Glomerular visceral epithelial cell (primary cell): Measurements from ENCODE around the gene DHX57.

Experiments
- DNase-seq: peaks from one replicate; pipeline ENCODE4 v3.0.0-alpha.2; 2016; ENCODE audit errors: extremely low spot score

Gene DHX57

DNA sequence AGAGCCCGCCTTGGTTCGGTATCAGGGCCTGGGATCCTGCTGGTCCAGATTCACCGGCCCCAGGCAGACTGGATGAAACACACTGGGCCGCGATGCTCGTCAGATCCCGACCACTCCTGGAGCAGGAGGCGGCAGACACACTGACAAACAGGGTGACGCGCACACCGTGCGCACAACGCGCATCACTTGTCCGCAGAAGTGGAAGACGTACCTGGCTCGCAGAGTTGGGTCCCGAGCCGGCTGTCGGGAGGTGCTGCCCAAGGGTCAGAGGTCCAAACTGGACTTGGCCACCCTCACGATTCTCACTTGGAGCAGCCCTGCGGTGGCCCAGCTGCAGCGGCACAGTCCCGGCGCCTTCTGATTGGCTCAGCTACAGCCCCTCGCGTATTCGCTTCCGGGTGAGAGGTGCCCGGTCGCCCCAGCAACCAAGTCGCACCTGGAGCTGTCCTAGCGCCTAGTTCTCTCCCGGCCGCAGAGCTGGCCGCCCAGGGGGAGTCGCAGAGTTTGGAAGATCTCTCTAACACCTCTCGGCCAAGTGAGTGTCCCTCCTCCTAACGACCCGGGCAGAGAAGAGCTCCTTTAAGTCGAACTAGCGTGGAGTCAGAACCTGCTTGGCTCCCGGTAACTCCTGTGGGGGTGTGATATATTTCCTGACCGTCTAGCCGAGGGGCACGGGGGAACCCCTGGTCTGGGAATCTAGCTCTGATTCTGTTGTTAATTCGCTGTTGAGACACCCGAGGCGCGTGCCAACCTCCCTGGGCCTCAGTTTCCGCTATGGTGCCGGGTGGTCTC is at the start of gene DHX57, which contains the start of gene MORN2:
Gene DHX57, minus strand, starts transcription at position 359 of the 792 bp plus-strand sequence. CDS start 7,529 bp downstream, outside the sequence.
Gene MORN2, plus strand, starts transcription at position 401 of the 792 bp plus-strand sequence.
- peak; percentile 77 for DNase-seq

DNA sequence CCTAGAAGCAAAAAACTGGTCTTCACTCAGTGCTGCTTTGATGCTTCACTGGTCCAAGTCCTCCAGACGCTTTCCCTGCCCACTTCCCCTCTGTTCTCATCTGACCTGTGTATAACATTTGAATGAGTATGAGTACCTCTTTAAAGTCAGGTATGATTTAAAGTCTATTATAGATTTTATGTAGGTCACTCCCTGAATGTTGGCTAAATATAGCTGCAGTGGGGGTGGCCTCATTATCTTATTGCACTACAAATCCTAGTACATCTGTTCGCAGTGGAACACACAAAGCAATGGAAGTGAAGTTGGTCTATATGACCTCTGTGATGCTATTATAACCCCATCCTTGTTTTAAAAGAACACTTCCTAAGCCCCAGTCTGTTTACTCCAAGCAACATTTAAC is 47.2 kb upstream of the DHX57 start:
- no peak for DNase-seq

DNA sequence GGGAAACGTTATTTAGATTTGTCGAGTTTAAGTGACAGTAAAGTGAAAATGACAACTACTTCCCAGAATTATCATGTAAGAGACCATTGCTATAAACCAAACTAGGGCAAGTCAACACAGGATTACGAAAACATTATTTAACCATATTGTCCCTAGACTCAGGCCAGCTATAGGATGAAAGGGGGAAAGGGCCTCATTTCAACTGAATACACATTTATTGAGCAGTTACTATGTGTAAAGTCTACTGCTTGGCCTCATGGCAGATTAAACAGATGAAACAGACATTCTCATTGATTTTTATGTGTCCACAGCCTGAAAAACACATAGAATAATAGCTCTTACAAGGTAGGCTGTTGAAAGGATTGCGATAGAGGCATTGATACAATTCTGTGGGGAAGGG is 46.7 kb upstream of the DHX57 start:
- DNase-seq = no peak

- DNase-seq = no peak
Measured at GRCh38 chr2:38912619-38913018, 36.9 kb upstream of the DHX57 start.

GRCh38 chr2:38911191-38911590 is 35.5 kb upstream of the DHX57 start:
- no peak for DNase-seq

GRCh38 chr2:38909872-38910271 is 34.1 kb upstream of the DHX57 start:
- no peak for DNase-seq

DNA sequence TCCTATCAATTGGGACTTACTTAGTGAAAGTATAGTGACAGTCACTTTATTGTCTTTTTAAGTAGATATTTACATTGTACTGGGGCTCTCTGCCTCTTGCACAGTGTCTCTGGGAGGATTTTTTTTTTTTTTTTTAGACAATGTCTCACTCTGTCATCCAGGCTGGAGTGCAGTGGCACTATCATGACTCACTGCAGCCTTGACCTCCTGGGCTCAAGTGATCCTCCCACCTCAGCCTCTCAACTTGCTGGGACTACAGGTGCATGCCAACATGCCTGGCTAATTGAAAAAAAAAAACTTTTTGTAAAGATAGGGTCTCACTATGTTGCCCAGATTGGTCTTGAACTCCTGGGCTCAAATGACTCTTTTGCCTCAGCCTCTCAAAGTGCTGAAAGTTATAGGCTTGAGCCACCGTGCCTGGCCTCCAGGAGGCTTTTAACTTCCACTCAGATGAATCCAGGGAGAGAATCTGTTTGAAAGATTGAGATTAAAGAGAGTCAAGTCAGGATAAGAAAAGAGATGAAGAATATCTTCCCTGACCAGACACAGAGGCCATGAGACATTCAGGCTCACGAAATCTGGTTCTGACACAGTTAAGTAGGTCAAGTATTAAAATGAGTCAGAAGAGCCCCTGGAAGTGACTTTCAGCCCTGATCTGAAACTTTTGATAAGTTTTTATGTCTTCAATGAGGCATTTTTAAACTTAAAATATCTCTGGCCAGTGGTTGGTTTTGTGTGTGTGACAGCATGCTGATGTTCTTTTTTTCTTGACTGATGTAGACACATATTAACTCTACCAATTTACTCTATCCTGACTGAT is 32.2 kb upstream of the DHX57 start:
- no peak for DNase-seq

DNA sequence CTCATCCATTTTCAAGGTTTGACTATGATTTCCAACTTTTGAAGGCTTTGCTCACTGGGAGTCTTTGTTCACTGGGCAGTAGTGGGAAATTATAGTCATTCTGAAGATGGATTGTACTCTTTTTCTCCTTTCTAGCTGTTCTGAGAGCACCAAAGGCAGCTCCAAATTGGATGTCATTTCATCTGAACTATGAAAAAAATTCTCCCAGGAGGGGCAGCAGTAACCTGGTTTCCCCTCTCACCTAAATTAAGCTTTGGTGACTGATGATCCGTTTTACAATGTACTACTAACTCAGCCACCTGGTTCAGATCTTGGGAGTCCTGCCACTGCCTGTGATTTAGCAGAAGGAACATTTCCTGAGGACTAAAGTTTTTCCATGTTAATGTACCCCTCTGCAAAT is 31.5 kb upstream of the DHX57 start:
- no peak for DNase-seq

GRCh38 chr2:38905251-38905650 is 29.5 kb upstream of the DHX57 start:
- DNase-seq = no peak

GRCh38 chr2:38900726-38901125 is 25.0 kb upstream of the DHX57 start:
- no peak for DNase-seq

GRCh38 chr2:38898256-38898655 is 22.5 kb upstream of the DHX57 start:
- no peak for DNase-seq

- DNase-seq = no peak
Measured at GRCh38 chr2:38892819-38893218, 17.1 kb upstream of the DHX57 start.

DNA sequence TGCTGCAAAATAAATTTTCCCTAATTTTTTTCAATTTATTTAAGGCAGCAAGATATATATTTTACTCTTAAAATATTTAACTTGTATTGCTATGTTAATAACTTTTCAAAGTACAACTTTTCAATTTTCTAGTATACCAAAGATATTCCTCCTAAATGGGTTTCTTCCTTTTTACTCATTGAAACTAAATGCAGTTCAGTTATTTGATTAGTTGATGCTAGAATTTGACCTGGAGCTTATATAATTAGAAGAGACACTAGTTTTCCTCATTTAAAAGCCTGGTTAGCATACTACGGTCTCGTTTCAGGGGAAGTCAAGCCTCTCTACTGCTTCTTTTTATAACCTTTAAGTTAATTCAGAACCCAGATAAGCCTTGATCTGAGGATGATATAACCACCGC is 13.8 kb upstream of the DHX57 start, which contains the start of gene ARHGEF33:
Gene ARHGEF33, plus strand, starts transcription at position 301 of the 400 bp plus-strand sequence. CDS start 29,573 bp downstream, outside the sequence.
- no peak for DNase-seq

- no peak for DNase-seq
Measured at GRCh38 chr2:38889045-38889444, 13.3 kb upstream of the DHX57 start.

DNA sequence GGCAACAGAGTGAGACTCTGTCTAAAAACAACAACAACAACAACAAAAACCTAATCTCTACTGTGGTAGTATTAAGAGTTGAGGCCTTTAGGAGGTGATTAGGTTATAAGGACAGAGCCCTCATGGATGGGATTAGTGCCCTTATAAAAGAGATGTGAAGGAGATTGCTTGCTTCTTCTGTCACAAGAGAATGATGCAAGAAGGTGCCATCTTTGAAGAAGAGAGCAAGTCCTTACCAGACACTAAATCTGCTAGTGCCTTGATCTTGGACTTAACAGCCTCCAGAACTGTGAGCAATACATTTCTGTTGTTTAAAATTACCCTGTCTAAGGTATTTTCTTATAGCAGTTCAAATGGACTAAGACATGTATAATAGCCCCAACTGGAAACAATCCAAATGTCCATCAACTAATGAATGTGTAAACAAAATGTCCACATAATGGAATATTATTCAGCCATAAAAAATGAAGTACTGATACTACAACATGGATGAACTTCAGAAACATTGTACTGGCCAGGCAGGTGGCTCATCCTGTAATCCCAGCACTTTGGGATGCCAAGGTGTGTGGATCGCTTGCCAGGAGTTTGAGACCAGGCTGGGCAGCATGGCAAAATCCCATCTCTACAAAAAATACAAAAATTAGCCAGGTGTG is 12.3 kb upstream of the DHX57 start:
- DNase-seq = no peak

DNA sequence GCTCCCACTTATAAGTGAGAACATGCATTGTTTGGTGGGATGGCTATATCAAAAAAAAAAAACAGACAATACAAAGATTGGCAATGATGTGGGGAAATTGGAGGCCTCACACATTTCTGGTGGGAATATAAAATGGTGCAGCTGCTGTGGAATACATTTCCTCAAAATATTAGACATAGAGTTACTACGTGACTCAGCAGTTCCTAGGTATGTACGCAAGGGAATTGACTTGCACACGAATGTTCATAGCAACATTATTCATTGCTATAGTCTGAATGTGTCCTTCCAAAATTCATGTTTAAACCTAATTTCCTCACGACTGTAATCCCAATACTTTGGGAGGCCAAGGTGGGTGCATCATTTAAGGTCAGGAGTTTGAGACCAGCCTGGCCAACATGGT is 11.6 kb upstream of the DHX57 start:
- DNase-seq = no peak

- no peak for DNase-seq
Measured at GRCh38 chr2:38886063-38886462, 10.3 kb upstream of the DHX57 start.

- DNase-seq = no peak
Measured at GRCh38 chr2:38876407-38876806, 673 bp upstream of the DHX57 start.

DNA sequence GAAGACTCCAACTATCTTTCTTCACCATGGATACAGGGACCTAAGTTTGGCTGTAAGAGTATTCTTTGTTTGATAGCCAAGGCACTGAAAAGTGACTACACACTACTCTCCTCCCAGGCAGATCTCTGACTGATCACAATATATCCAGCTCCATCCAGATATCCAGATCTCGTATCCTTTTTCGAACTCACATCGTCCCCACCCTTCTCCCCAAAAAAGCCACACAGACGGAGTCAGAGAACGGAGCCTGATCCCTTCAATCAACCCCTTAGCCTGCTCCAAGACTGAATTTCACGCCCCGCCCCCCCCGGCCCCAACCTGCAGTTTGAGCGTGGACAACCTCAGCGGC is 533 bp downstream of the DHX57 start:
- DNase-seq = no peak

DNA sequence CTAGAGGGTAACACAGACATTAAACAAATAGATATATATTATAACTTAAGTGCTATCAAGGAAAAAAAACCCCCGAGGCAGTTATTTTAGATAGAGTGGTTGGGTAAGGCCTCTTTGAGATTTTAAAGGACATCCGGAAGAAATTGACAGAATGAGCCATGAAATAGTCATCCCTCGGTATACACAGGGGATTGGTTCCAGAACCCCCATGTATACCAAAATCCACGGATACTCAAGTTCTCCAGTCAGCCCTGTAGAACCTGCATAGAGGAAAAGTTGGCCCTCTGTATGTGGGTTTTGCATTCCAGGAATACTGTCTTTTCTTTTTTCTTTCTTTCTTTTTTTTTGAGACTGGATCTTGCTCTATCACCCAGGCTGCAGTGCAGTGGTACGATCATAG is 2.0 kb downstream of the DHX57 start:
- no peak for DNase-seq

GRCh38 chr2:38871432-38871831 is 4.3 kb downstream of the DHX57 start:
- no peak for DNase-seq

DNA sequence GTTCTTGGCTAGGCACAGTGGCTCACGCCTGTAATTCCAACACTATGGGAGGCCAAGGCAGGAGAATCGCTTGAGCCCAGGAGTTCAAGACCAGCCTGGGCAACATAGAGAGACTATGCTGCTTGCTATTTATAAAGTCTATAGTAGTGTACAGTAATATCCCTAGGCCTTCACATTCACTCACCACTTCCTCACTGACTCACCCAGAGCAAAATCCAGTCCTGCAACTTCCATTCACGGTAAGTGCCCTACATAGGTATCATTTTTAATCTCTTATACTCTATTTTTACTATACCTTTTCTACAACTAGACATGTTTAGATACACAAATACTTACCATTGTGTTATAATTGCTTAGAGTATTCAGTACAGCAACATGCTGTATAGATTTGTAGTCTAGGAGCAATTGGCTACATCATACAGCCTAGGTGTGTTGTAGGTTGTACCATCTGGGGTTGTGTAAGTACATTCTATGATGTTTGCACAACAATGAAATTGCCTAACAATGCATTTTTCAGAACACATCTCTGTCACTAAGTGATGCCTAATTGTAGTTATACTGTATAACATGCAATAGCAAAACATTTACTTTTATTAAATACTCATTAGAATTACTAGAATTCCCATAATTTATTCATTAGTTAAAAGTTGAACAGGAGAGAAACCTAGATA is 8.8 kb downstream of the DHX57 start:
- no peak for DNase-seq
